Stimulated activated CD4-positive, alpha-beta T cell treated with anti-CD3 and anti-CD28 coated beads, Interleukin-4, amount 100 ng/mL, for 4 hours (primary cell): ENCODE data around the gene RFC5.
A peak's percentile ranks its signal among the peaks of the same experiment; 100 is the strongest.

ENCODE experiments used
- DNase-seq, 2 experiments: peaks; one replicate each; pipeline ENCODE4 v3.0.0-alpha.2; 2020

RFC5 gene

DNA sequence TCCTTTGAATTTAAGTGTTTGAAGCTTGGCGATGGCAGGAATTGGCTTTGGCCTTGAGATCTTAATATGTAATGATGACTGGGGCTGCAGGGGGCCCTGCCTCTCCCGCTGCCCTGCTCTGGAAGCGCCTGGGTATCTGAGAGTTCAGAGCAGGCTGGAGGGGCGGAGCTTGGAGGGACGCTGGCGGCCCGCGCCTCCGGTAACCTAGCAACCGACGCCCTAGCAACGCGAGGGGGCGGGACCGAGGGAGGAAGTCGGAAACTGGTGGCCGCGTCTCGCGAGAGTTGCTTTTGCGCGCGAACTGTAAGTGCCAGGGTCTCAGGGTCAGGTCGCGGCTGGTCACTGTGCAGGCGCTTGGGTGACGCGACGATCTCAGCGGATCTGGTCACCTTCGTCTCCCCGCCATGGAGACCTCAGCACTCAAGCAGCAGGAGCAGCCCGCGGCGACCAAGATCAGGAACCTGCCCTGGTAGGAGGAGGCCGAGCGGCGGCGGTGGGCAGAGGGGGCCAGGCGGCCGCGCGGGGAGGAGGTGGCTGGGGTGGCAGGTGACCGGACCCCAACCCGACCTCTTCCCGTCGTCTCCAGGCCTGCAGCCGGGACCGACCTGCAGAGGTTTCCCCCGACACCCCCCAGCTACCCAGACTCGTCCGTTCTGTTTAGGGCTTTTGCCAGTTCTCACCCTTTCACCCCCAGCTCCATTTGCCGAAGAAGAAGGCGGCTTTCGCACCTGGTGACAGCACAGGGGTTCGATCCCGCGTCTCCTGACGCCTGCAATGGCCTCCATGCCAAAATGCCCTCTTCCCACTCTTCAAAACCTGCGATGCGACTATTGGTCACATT lies at the start of gene RFC5:
TSS of gene RFC5 (plus strand) at position 280 of the 841 bp plus-strand sequence. CDS start at position 405, 125 bp downstream.
- peak; percentile 97 to 98 for DNase-seq

DNA sequence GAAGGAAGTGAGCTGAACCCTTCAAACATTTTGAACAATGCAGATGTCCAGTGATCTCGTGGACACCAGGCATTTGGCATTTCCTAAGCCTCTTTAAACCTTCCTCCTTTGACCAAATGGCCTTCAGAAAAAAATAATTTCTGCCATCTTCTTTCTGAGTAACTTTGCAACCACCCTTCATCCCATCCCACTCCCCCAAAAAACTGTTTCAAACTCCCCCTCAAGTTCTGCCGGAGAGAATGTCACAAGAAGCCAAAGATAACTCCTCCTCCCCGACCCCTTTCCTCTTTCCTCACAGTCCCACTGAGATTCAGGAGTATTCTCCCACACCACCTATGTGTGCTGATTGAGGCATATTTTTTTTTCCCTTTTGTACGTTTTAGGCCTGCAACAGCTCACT lies 49.5 kb upstream of the RFC5 start:
- DNase-seq: no peak

GRCh38 chr12:117967512-117967911 lies 49.0 kb upstream of the RFC5 start:
- no peak for DNase-seq

DNA sequence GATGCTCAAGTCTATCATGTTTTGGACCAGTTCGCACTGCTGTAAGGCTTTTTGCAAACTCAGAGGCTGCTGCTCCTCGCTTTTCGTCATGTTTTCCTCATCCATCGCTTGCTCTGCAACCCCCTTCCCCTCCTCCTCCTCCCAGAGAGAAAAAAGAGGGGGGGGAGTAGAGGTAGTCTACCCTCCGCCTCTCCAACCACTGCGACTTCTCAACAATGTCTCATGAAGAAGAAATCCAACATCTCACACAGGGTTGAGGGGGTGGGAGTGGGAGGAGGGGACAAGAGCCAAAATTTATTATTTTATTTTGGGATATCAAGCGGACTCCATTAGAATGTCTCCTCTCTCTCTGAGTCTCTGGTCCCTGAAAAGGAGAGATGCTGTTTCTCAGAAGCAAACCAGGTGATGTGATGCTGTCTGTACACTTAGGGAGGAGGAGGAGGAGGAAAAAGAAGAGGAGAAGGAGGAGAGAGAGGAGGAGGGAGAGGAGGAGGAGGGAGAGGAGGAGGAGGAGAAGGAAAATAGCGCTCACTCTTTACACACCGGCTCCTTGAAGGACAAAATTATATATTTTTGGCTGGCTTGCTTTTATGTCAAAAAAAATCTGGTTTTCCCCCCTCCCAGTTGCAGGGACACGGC lies 48.2 kb upstream of the RFC5 start:
- DNase-seq: no peak

DNA sequence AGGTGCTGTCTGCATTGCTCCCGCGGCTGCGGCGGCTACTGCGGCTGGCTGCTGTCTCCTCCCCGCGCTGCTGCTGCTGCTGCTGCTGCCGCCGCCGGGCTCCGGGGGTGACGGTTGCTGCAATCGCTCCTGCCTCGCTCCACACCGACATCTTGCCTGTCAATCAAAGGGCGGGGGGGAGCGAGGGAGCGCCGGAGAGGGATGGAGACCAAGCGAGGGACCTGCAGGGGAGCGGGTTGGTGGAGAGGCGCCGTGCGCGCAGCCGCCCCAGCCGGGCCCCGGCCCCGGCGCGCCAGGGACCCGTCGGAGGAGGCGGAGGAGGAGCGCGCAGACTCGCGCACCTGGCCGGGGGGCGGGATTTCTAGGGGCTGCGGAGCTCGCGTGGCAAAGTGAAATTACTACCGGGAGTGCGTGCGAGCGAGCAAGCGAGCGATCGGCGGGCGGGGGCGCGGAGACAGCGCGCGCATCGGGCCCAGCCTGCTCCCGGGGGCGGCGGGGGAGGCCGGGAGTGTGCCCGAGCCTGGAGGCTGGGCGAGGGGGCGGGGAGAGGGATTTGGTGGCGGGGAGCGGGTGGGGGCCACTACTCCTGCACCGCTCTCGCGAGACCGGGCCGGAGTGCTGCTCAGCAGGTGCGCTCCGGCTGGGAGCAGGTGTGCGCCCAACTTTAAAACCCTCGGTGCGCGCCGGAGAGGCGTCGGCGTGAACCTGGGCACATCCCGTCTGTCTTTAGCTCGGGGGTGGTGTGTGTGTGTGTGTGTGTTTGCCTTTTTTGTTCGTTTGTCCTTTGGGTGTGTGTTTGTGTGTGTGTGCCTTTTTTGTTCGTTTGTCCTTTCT lies 47.5 kb upstream of the RFC5 start, which contains the start of gene KSR2:
TSS of gene KSR2 (minus strand) at position 165 of the 834 bp plus-strand sequence. CDS start 735 bp downstream, outside the sequence.
- peak; percentile 54 to 62 for DNase-seq

GRCh38 chr12:117970334-117970733 lies 46.2 kb upstream of the RFC5 start:
- DNase-seq: no peak

DNA sequence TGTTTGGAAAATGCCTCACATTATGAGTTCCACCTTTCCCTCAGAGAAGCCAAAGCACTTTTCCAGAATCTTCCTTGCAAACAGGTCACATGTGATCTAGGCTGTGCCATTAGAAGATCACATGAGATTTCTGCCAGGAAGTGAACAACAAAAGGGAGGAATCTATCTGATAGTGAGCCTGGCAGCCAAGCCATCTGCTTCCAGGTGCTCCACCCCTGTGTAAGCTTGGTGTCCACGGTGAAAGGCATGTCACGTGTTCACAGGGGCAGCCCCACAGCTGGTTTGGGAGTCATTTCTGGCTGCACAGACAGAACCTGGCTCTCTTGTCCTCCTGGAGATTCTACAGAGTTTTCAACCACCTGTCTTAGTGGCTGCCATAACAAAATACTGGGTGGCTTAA lies 44.2 kb upstream of the RFC5 start:
- DNase-seq: no peak

- no peak for DNase-seq
Measured at GRCh38 chr12:117975006-117975405, 41.5 kb upstream of the RFC5 start.

DNA sequence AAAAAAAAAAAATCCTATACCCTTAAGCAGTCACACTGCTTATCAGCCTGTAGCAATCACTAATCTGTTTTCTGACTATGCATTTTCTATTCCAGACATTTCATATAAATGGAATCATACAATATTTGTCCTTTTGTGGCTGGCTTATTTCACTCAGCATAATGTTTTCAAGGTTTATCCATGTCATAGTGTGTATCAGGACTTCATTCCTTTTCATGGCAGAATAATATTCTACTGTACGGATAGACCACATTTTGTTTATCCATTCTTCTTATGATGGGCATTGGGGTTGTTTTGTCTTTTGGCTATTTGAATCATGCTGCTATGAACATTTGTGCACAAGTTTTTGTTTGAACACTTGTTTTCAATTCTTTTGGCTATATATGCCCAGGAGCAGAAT lies 39.1 kb upstream of the RFC5 start:
- no peak for DNase-seq

- no peak for DNase-seq
Measured at GRCh38 chr12:117980616-117981015, 35.9 kb upstream of the RFC5 start.

GRCh38 chr12:117981267-117981666 lies 35.2 kb upstream of the RFC5 start:
- no peak for DNase-seq

DNA sequence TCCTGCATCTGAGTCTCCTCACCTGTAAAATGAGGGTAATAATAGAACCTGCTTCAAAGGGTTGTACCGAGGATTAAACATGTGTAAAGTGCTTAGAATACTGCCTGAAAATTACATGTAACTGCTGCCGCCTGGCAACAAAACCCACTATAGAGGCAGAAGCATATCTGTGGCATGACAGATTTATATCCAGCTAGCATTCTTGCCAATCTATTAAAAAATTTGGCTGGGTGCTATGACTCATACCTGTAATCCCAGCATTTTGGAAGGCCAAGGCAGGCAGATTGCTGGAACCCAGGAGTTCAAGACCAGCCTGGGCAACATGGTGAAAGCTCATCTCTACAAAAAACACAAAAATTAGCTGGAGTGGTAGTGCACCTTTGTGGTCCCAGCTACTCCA lies 31.3 kb upstream of the RFC5 start:
- DNase-seq: no peak

DNA sequence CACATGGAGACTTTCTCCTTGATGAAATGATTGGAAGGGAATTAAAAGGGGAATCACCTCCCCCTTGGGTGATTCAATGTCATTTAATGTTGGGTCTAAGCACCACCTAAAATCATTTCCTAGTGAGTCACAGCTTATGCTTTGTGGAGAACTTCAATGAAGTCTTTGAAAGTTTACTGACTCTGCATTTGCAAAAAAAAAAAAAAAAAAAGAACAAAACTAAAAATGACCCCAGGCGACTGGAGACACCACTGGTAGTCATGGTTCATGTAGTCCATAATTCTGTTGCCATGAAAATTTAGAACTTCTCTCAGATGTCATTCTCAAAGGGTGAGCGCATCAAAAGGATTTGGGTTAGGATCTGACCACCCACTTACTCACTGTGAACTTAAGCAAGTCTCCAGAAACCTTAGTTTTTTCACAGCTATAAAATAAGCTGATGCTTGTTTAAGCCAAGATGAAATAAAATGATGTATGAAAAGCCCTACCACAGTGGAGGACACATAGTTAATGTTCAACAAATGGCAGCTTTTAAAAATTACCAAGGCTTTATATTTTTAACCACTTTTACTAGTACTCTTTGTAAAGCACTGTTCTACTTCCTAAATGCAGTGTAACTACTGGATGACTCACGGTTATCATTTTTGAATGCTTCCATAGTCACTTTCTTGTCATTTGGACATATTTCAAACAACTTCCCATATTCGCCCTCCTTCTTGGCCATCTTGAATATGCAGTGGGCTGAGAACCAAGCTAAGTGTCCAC lies 29.6 kb upstream of the RFC5 start:
- DNase-seq: no peak

DNA sequence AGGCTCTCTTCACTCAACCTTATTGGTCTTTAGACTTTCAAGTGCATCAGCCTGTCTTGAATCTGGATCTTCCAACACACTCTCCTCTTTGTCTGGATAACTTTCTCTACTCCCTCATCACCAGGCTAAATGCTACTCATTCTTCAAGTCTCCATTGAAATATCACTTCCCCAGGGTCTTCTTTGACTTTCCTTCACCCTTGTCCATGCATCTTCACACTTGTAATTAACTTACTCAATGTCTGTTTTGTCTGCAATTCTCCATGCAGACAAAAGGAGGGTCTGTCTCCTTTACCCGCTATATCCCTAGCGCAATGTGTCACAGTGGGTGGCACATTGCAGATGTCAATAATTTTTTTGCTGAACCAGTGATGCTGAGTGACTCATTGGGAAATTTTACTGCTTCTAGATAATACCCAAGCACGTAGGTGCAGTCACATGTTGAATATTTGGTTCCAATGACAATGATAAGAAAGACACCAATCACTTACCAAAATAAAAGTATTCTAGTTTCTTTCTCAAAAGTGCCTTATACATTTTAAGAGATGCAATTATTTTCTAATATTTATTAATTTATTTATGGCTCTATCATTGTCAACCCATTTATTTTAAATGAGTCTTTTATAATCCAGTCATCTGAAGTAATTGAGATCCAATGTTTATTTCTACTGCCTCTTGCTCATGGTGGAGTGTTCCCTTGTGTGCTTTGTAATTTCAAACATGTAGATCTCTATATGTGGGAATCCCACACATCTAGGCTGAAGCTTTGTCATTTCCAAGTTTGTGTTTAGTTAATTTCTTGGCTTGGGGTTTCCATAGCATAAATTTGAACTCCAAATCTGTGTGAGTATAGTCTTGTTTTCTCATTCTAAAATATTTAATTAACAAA lies 21.7 kb upstream of the RFC5 start:
- DNase-seq: no peak

DNA sequence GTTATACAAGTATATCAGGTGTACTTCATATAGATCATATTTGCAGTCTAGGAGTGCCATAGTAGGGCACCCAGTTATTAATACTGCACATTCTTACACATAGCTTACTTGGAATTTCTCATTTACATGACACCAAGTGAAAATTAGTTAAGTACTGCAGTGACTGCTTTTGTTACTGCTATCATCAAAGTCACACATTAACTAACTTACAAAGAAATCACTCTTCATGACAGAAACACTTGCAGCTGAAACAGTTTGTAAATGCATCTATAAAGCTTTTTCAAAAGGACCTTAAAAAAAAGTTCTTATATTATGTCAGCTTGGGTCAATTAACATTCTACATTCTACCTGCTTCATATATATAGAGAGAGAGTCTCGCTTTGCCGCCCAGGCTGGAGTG lies 17.8 kb upstream of the RFC5 start:
- no peak for DNase-seq

DNA sequence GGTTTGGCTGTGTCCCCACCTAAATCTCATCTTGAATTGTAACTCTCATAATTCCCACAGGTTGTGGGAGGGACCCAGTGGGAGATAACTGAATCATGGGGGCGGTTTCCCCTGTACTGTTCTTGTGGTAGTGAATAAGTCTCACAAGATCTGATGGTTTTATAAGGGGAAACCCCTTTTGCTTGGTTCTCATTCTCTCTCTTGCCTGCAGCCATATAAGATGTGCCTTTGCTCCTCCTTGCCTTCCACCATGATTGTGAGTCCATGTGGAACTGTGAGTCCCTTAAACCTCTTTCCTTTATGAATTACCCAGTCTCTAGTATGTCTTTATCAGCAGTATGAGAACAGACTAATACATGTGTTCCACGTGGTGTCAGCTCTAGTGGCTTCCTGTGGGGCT lies 16.7 kb upstream of the RFC5 start:
- peak in 1 of 2 experiments; percentile 8 for DNase-seq

DNA sequence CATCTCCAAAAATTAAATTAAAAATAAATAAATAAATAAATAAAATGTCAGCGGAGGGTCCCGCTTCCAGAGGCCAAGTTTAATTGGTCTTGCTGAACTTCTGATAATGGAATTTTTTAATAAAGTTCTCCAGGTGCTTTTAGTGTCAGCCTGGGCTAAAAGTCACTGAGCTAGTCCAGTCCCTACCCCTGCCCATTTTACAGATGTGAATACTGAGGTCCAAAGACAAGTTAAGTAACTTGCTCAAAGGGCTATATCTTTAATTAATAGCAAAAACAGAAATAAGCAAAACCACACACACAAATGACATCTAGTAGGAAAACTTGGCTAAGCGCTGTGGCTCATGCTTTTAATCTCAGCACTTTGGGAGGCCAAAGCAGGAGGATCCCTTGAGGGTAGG lies 5.6 kb upstream of the RFC5 start:
- DNase-seq: no peak

DNA sequence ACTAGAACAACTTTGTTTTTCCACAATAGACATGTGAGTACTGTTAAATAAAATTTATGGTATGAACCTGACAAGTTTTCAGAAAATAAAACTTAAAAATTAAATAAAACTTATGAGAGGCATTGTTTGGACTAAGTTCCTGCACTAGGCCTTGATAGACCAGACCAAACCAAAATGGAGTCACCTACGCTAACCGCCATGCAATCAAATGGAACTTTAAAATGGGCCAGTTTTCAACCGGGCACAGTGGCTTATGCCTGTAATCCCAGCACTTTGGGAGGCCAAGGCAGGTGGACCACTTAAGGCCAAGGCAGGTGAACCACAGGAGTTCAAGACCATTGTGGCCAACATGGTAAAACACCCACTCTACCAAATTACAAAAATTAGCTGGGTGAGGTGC lies 5.1 kb upstream of the RFC5 start:
- no peak for DNase-seq

- no peak for DNase-seq
Measured at GRCh38 chr12:118011961-118012360, 4.5 kb upstream of the RFC5 start.

GRCh38 chr12:118013283-118013682 lies 3.2 kb upstream of the RFC5 start:
- no peak for DNase-seq

DNA sequence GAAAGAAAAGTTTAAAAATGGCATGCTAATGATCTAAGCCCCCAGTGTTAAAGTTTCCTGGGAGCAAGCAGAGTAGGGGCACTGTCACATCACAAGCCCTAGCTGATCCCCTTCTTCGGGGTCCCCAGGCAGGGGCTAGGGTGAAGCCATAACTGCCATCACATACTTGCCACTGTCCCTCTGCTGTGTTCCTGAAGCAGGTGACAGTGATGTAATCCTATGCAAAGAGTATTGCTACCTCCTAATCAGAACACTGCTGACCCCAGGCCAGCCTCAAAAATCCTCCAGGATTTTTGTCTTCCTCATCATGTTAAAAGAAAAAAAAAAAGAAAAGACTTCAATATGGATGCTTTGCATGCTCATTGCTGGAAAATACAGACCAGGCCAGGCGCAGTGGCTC lies 1.2 kb upstream of the RFC5 start:
- no peak for DNase-seq

DNA sequence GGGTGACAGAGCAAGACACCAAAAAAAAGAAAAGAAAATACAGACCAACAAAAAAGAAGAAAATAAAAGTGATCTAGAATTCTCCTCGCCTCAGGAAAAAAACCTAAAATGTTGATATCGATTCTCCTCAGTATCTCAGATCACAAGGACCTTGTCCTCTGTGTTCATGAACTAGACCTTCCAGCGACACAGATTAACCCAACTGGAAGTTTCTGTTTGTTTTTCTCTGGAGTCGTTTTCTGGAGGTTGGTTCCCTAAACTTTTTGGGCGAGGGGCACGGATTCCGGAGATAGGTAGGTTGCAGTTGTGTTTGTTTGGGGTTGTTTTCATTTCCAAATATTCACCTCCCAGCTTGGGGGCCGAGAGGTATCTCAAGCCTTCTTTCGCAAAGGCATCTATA lies 559 bp upstream of the RFC5 start:
- DNase-seq: no peak
